ENCODE results near the gene ZC3H18. TPM values are rescaled to one million over a fixed set of nuclear protein-coding genes. Genes with fewer than 3 reads are reported as not detected.

The ZC3H18 gene
- total and polyA plus RNA-seq, 7 donors = 9.6 to 37.7 (median 16.1) TPM

DNA sequence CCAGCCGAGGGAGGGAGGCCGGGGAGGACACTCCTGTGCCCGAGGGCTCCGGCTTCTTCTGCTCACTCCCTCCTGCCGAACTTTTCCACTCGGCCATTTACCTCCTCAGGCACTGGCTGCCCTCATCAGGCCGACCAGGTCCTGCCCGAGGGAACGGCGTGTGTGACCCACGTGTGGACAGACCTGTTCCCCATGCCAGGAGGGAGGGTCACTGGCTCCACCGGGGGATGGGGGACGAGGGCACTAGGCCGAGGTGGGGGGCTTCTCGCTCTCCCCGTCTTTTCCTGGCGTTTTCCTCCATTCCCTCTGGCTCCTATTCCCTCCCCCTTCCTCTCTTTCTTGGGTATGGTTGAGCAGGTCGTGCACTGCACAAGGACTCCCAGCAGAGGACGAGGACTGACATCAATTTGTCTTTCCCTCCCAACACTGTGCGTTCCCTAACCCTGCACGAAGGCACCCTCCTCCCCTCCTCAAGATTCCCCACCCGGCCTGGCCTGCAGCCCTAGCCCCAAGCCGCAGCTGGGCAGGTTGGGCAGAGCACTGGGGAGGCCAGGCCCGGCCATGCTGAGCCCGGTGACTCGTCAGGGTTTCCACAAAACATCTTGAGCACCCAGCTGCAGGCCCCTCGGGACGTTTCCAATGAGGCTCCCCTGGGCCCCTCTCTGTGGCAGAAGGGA, 64.9 kb downstream of the ZC3H18 start:
- 36 to 37% methylated on average over 28 of the region's 28 CpGs for WGBS, 2 donors
- H3K4me3 ChIP-seq = peak overlapping the region in 3 of 4 donors; percentile 29 to 39 (median 36)
- H3K4me1 ChIP-seq = peaks cover 0 to 19% (median 17%) of the 10 kb centered on the region in 4 donors
- intact Hi-C loops (cut with DNase I) = no loop called here
- H3K36me3 ChIP-seq = peaks cover 16 to 29% (median 23%) of the 10 kb centered on the region in 4 donors
- TF ChIP-seq POLR2A (IDR thresholded peaks at IDR 0.05) (no peak), POLR2AphosphoS5 (IDR thresholded peaks at IDR 0.05) (no peak), EP300 (IDR thresholded peaks at IDR 0.05) (no peak)
- TF ChIP-seq, protein P1, sequence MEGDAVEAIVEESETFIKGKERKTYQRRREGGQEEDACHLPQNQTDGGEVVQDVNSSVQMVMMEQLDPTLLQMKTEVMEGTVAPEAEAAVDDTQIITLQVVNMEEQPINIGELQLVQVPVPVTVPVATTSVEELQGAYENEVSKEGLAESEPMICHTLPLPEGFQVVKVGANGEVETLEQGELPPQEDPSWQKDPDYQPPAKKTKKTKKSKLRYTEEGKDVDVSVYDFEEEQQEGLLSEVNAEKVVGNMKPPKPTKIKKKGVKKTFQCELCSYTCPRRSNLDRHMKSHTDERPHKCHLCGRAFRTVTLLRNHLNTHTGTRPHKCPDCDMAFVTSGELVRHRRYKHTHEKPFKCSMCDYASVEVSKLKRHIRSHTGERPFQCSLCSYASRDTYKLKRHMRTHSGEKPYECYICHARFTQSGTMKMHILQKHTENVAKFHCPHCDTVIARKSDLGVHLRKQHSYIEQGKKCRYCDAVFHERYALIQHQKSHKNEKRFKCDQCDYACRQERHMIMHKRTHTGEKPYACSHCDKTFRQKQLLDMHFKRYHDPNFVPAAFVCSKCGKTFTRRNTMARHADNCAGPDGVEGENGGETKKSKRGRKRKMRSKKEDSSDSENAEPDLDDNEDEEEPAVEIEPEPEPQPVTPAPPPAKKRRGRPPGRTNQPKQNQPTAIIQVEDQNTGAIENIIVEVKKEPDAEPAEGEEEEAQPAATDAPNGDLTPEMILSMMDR (IDR thresholded peaks at IDR 0.05) = no peak
- H3K27ac ChIP-seq = no peak overlapping the region
- DNase-seq = no peak
- H3K27me3 ChIP-seq = peaks cover 25 to 67% (median 60%) of the 10 kb centered on the region in 3 donors
- H3K9me3 ChIP-seq = no peaks in the 10 kb centered on the region

DNA sequence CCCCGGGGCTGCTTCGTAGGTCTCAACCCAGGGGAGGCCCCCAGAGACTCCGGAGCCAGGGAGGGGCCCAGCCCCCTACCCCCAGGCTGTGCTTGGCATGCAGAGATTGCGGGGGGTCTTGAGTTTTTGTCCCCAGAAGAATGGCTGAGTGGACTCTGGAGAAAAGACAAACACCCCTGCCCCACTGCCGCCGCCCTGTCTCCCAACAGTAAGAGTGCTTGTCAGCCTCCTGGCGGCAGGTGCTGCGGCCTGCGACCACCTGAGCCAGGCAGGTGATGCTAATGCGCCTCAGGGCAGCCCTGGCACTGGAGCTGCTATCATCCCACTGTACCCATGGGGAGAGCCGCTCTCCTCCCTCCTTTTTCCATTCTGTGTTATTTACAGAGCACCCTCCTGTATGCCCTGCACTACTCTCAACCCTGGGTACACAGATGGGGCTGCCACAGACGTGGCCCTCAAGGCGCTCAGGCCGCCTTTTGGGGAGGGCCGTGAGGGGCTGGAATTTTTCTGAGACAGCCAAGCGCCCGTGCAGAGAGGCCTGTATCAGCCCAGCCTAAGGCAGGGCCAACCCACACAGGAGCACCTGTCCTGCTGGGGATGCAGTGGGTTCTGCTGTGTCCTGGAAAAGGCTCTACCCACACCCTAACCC, 65.6 kb downstream of the ZC3H18 start:
- intact Hi-C loops (cut with DNase I) = no loop called here
- H3K27ac ChIP-seq = no peak overlapping the region
- WGBS, 2 donors = 88 to 89% methylated on average over 17 of the region's 17 CpGs
- TF ChIP-seq EP300 (IDR thresholded peaks at IDR 0.05) (no peak), POLR2AphosphoS5 (IDR thresholded peaks at IDR 0.05) (no peak), POLR2A (IDR thresholded peaks at IDR 0.05) (no peak)
- TF ChIP-seq, protein P1 (IDR thresholded peaks at IDR 0.05) = no peak
- no peaks in the 10 kb centered on the region for H3K9me3 ChIP-seq
- H3K4me1 ChIP-seq = peaks cover 0 to 19% (median 17%) of the 10 kb centered on the region in 4 donors
- peaks cover 28 to 74% (median 61%) of the 10 kb centered on the region in 3 donors for H3K27me3 ChIP-seq
- H3K36me3 ChIP-seq = peaks cover 12 to 23% (median 16%) of the 10 kb centered on the region in 4 donors
- no peak overlapping the region for H3K4me3 ChIP-seq
- DNase-seq = no peak

DNA sequence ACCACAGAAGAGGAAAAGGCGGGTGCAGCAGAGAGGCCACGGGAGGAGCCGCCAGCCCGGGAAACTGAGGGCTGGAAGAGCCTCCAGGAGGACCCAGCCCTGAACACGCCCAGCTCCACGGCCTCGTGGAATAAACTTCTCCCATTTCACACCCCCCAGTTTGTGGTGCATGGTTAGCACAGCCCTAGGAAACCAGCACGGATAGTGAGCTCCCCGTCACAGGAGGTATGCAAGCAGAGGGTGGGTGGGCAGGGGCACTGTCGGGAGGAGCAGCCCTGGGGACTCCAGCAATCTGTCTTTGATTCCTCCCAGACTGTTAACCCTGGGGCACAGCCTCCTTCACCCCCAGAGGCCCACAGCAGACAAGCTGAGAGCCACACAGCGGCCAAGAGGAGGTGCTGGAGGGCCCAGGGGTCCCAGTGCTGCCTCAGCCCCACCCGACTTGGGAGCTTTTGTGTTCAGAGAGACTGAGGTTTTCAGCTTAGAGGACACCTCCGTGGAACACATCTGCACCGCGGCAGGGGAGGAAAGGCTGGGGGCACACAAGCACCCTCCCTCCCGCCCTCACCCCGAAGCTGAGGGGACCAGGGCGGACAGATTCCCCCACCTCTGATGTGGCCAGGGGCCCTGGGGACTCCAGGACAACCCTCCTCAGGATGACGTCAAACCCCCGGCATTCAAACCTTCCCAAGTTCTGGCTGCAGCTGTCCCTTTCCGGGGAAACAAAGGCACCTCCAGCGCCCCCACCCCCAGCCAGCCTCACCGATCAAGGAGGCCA, 66.5 kb downstream of the ZC3H18 start:
- intact Hi-C loops (cut with DNase I) = no loop called here
- Histone ChIP-seq H3K27ac (no peak overlapping the region), H3K9me3 (no peaks in the 10 kb centered on the region), H3K36me3 (peaks cover 6 to 14% (median 8%) of the 10 kb centered on the region in 4 donors), H3K27me3 (peaks cover 28 to 77% (median 61%) of the 10 kb centered on the region in 3 donors), H3K4me1 (peaks cover 0 to 19% (median 17%) of the 10 kb centered on the region in 4 donors), H3K4me3 (no peak overlapping the region)
- WGBS, 2 donors = 74 to 75% methylated on average over 23 of the region's 23 CpGs
- DNase-seq = no peak
- no peak for TF ChIP-seq POLR2AphosphoS5 (IDR thresholded peaks at IDR 0.05)
- TF ChIP-seq EP300 (IDR thresholded peaks at IDR 0.05) = no peak
- no peak for TF ChIP-seq POLR2A (IDR thresholded peaks at IDR 0.05)
- TF ChIP-seq, protein P1 (IDR thresholded peaks at IDR 0.05) = no peak

DNA sequence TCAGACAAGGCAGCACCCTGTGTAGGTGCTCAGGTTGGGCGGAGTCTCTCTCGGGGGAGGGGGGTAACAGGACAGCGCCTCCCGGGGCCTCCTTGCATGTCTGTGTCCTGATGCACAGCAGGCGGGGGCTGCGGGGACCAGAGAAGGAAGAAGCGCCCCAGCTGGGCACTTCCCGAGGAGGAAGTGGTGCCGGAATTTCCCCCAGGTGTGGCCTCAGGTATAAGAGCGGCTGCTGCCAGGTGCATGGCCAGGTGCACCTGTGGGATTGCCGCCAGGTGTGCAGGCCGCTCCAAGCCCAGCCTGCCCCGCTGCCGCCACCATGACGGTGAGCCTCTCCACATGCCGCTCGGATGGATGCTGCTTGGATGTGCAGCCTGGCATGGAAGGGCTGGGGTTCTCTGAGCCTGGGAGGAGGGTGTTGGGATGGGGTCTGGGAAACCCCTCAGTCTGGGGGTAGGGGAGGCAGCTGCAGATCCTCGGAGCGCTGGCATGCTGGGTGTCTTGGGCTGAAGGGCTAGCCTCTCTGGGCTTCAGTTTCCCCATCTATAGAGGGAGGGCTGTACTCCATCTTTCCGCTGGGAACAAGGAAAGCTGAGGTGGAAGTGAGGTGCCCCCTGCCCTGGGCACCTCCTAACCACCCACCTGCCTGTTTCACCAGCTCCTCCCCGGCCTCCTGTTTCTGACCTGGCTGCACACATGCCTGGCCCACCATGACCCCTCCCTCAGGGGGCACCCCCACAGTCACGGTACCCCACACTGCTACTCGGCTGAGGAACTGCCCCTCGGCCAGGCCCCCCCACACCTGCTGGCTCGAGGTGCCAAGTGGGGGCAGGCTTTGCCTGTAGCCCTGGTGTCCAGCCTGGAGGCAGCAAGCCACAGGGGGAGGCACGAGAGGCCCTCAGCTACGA, 68.4 kb downstream of the ZC3H18 start, which contains the start of gene IL17C:
Gene IL17C, plus strand, starts transcription at position 250 of the 908 bp plus-strand sequence. Its CDS starts 70 bp downstream, at position 320.
- no peaks in the 10 kb centered on the region for H3K36me3 ChIP-seq
- DNase-seq = no peak
- H3K27me3 ChIP-seq = peaks cover 28 to 72% (median 57%) of the 10 kb centered on the region in 3 donors
- intact Hi-C loops (cut with DNase I) = no loop called here
- H3K9me3 ChIP-seq = no peaks in the 10 kb centered on the region
- peaks cover 0 to 19% (median 16%) of the 10 kb centered on the region in 4 donors for H3K4me1 ChIP-seq
- TF ChIP-seq POLR2AphosphoS5 (IDR thresholded peaks at IDR 0.05) = no peak
- no peak for TF ChIP-seq POLR2A (IDR thresholded peaks at IDR 0.05)
- no peak for TF ChIP-seq EP300 (IDR thresholded peaks at IDR 0.05)
- H3K4me3 ChIP-seq = no peak within 1 kb of the TSS
- 14 to 32% methylated on average over 27 of the region's 27 CpGs for WGBS, 2 donors
- H3K27ac ChIP-seq = no peak within 1 kb of the TSS
